Measurements from ENCODE around the gene KIF1A.
"Not testable (repeated sequence)": the region's sequence is repeated elsewhere in the genome, so short reads cannot be mapped to it uniquely, and the experiment has no call there.

DNA sequence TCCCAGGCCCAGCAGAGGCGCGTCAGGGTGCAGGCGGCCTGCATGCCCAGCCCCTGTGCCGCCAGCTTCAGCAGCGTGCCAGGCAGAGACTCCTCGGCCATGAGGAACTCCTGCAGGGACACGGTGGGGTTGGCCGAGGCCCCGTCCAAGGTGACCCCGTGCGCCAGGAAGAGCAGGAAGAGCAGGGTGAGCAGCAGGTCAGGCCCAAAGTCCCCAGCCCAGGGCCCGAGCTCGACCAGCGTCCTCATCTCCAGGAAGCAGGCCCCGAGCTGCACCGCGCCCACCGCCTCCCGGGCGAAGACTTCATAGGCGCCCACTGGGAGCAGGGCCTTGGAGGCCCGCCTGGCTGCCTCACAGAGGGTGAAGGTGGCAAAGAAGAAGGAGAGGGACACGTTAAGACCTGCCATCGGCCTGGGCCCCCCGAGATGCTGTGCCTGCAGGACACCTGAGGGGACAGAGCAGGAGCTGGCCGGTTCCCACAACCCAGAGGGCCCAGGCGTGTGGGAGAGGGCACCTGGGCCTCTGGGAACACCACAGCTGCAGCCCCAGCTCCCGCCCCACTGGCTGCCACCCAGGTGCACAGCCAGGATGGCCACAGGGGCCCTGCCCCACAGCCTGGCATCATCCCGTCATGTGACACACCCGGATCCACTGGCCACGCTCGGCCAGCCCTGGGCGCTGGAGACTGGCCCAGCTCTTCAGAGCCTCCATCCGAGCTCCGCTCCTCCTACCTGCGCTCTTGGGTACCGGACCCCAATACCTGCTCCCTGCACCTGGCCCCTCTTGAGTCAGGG, 137.4 kb downstream of the KIF1A start, which contains the start of gene AQP12B:
- TF ChIP-seq, protein P1, sequence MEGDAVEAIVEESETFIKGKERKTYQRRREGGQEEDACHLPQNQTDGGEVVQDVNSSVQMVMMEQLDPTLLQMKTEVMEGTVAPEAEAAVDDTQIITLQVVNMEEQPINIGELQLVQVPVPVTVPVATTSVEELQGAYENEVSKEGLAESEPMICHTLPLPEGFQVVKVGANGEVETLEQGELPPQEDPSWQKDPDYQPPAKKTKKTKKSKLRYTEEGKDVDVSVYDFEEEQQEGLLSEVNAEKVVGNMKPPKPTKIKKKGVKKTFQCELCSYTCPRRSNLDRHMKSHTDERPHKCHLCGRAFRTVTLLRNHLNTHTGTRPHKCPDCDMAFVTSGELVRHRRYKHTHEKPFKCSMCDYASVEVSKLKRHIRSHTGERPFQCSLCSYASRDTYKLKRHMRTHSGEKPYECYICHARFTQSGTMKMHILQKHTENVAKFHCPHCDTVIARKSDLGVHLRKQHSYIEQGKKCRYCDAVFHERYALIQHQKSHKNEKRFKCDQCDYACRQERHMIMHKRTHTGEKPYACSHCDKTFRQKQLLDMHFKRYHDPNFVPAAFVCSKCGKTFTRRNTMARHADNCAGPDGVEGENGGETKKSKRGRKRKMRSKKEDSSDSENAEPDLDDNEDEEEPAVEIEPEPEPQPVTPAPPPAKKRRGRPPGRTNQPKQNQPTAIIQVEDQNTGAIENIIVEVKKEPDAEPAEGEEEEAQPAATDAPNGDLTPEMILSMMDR (IDR thresholded peaks at IDR 0.05): not testable (repeated sequence)
- TF ChIP-seq EZH2, EZH2phosphoT487 (IDR thresholded peaks at IDR 0.05): not testable (repeated sequence)
